ENCODE results near the gene ACSF3.

GRCh38 chr16:89096768-89097391, 3.2 kb downstream of the ACSF3 start:
- no peak for TF ChIP-seq POLR2A (IDR thresholded peaks at IDR 0.05)
- TF ChIP-seq CTCF (IDR thresholded peaks at IDR 0.05), result no peak
